GM18870 (cell line): Measurements from ENCODE around the gene MFNG.

Source experiments
- ATAC-seq: cut with Tn5 transposase; IDR thresholded peaks from one replicate; pipeline ENCODE4 v1.9.1; 2021; ENCODE audit warnings: moderate library complexity; ENCODE audit not compliant: unreplicated experiment

MFNG gene

GRCh38 chr22:37454857-37455686 lies 31.1 kb downstream of the MFNG start:
- no peak for ATAC-seq

GRCh38 chr22:37453696-37454095 lies 32.5 kb downstream of the MFNG start:
- ATAC-seq, result no peak

GRCh38 chr22:37451218-37451617 lies 35.0 kb downstream of the MFNG start:
- ATAC-seq, result no peak

- no peak for ATAC-seq
Observed at GRCh38 chr22:37449331-37450001, 36.7 kb downstream of the MFNG start.

GRCh38 chr22:37448516-37449127 lies 37.6 kb downstream of the MFNG start:
- ATAC-seq, result no peak

- ATAC-seq, result no peak
Observed at GRCh38 chr22:37445501-37445900, 40.7 kb downstream of the MFNG start.

- no peak for ATAC-seq
Observed at GRCh38 chr22:37443977-37444376, 42.2 kb downstream of the MFNG start.

GRCh38 chr22:37443086-37443485 lies 43.1 kb downstream of the MFNG start:
- ATAC-seq, result no peak

- ATAC-seq, result no peak
Observed at GRCh38 chr22:37442537-37442936, 43.6 kb downstream of the MFNG start.

- ATAC-seq, result no peak
Observed at GRCh38 chr22:37442135-37442534, 44.0 kb downstream of the MFNG start.

- ATAC-seq, result no peak
Observed at GRCh38 chr22:37440875-37441274, 45.3 kb downstream of the MFNG start.

- ATAC-seq, result no peak
Observed at GRCh38 chr22:37439347-37439746, 46.8 kb downstream of the MFNG start.

- ATAC-seq, result no peak
Observed at GRCh38 chr22:37435970-37436603, 50.1 kb downstream of the MFNG start.

GRCh38 chr22:37433786-37434185 lies 52.4 kb downstream of the MFNG start:
- no peak for ATAC-seq

- ATAC-seq, result no peak
Observed at GRCh38 chr22:37432708-37433054, 53.5 kb downstream of the MFNG start.

- ATAC-seq, result no peak
Observed at GRCh38 chr22:37431801-37432707, 54.1 kb downstream of the MFNG start.

GRCh38 chr22:37431366-37431765 lies 54.8 kb downstream of the MFNG start:
- ATAC-seq, result no peak

- ATAC-seq, result no peak
Observed at GRCh38 chr22:37430941-37431340, 55.2 kb downstream of the MFNG start.

GRCh38 chr22:37428649-37429586 lies 57.3 kb downstream of the MFNG start:
- ATAC-seq, result no peak
